SK-N-SH (cell line): ENCODE measurements around the gene APEH. TPM values are rescaled to one million over a fixed set of nuclear protein-coding genes. Genes with fewer than 3 reads are reported as not detected.
A peak's percentile ranks its signal among the peaks of the same experiment; 100 is the strongest.

ENCODE experiments used
- CTCF ChIA-PET: fragments of 300-600, 350-600 bp; formaldehyde crosslinking; extraction: SDS; loops from one replicate; lab custom pipeline; 2021; lab: Yijun Ruan, JAX
- POLR2A ChIA-PET: fragments of 350-600 bp; sonication (Branson Sonifier 250); formaldehyde crosslinking; extraction: SDS; loops from one replicate; lab custom pipeline; 2020; ENCODE audit warnings: antibody characterized with exemption, inconsistent platforms; lab: Yijun Ruan, JAX
- DNase-seq: peaks from one replicate; pipeline ENCODE4 v3.0.0; 2012
- H2AFZ ChIP-seq: fragments of 200-600 bp; sonication (generic); 2 replicates; pipeline ENCODE4 v1.8.1; 2016; ENCODE audit warnings: antibody characterized with exemption, mild to moderate bottlenecking, low read depth
- H3F3A ChIP-seq: fragments of 200-600 bp; sonication (generic); replicated peaks from 2 replicates; pipeline ENCODE3; 2016; ENCODE audit warnings: antibody characterized with exemption, mild to moderate bottlenecking; ENCODE audit not compliant: insufficient read depth
- H3K27ac ChIP-seq, 2 experiments: fragments of 200-500 bp in 1 of 2; fragments of 200-600 bp in 1 of 2; sonication (Bioruptor generic) in 1 of 2; sonication (generic), shearing (Covaris generic) in 1 of 2; 2 replicates each; pipeline versions ENCODE4 v1.5.1 to v1.6.1; 2014 to 2016; ENCODE audit warnings: low read depth in 2 of 2, inconsistent platforms in 1 of 2, low read length in 1 of 2, mild to moderate bottlenecking in 1 of 2, mixed read lengths in 1 of 2
- H3K27me3 ChIP-seq: fragments of 200-600 bp; sonication (generic), shearing (Covaris generic); 2 replicates; pipeline ENCODE4 v1.6.1; 2016; ENCODE audit warnings: mixed run types; ENCODE audit not compliant: insufficient read depth
- H3K36me3 ChIP-seq, 2 experiments: fragments of 200-500 bp in 1 of 2; fragments of 200-600 bp in 1 of 2; sonication (Bioruptor generic) in 1 of 2; sonication (generic) in 1 of 2; replicated peaks in 1 of 2; 2 replicates each; pipeline versions ENCODE3 to v1.5.1; 2014 to 2016; ENCODE audit warnings: low read length in 1 of 2, mild to moderate bottlenecking in 1 of 2; ENCODE audit not compliant: insufficient read depth in 2 of 2, control insufficient read depth in 1 of 2
- H3K4me1 ChIP-seq, 2 experiments: fragments of 200-500 bp in 1 of 2; fragments of 200-600 bp in 1 of 2; sonication (Bioruptor generic) in 1 of 2; sonication (generic), shearing (Covaris generic) in 1 of 2; 2 replicates each; pipeline versions ENCODE4 v1.5.1 to v1.6.1; 2014 to 2016; ENCODE audit warnings: low read depth in 1 of 2, low read length in 1 of 2, mixed run types in 1 of 2; ENCODE audit not compliant: insufficient read depth in 2 of 2, control insufficient read depth in 1 of 2
- H3K4me2 ChIP-seq: fragments of 200-600 bp; sonication (generic), shearing (Covaris generic); 2 replicates; pipeline ENCODE4 v1.6.1; 2017; ENCODE audit warnings: mixed run types
- H3K4me3 ChIP-seq, 2 experiments: fragments of 200-500 bp in 1 of 2; fragments of 200-600 bp in 1 of 2; sonication (Bioruptor generic) in 1 of 2; sonication (generic), shearing (Covaris generic) in 1 of 2; 2 replicates each; pipeline versions ENCODE4 v1.5.1 to v1.8.1; 2014 to 2016; ENCODE audit warnings: low read depth in 2 of 2, inconsistent platforms in 1 of 2, low read length in 1 of 2, mild to moderate bottlenecking in 1 of 2, mixed read lengths in 1 of 2, moderate library complexity in 1 of 2
- H3K79me2 ChIP-seq: fragments of 200-600 bp; sonication (generic); 2 replicates; pipeline ENCODE4 v1.8.1; 2017; ENCODE audit warnings: mild to moderate bottlenecking; ENCODE audit not compliant: insufficient read depth
- H3K9ac ChIP-seq: fragments of 200-600 bp; sonication (generic); 2 replicates; pipeline ENCODE4 v1.6.1; 2017; ENCODE audit warnings: mixed run types
- H3K9me2 ChIP-seq: fragments of 200-600 bp; sonication (generic); 2 replicates; pipeline ENCODE4 v1.6.1; 2017; ENCODE audit warnings: mixed run types
- H3K9me3 ChIP-seq: fragments of 200-600 bp; sonication (generic); 2 replicates; pipeline ENCODE4 v1.6.1; 2017; ENCODE audit warnings: mixed run types, mild to moderate bottlenecking, moderate library complexity
- H4K20me1 ChIP-seq: fragments of 200-600 bp; sonication (generic); 2 replicates; pipeline ENCODE4 v1.6.1; 2017; ENCODE audit warnings: mild to moderate bottlenecking, mixed run types; ENCODE audit not compliant: insufficient read depth
- ELF1 ChIP-seq: IDR thresholded peaks from 2 replicates; pipeline ENCODE4 v1.4.0; 2012
- EP300 ChIP-seq, 2 experiments: IDR thresholded peaks; 2 replicates each; pipeline versions ENCODE4 v1.4.0 to v1.6.1; 2012; ENCODE audit warnings: borderline replicate concordance in 1 of 2, low read depth in 1 of 2, low read length in 1 of 2
- FOXJ3 ChIP-seq: sonication (generic); formaldehyde crosslinking; IDR thresholded peaks from 2 replicates; pipeline ENCODE4 v1.5.1; 2020; ENCODE audit warnings: mild to moderate bottlenecking, missing genetic modification reagents
- FOXM1 ChIP-seq: IDR thresholded peaks from 2 replicates; pipeline ENCODE4 v1.4.0; 2012; ENCODE audit warnings: low read depth, mild to moderate bottlenecking
- JUND ChIP-seq: IDR thresholded peaks from 2 replicates; pipeline ENCODE4 v1.4.0; 2012
- MXI1 ChIP-seq: IDR thresholded peaks from 2 replicates; pipeline ENCODE4 v1.6.1; 2012; ENCODE audit warnings: mild to moderate bottlenecking, low read depth, low read length, improper control_type of control experiment
- POLR2AphosphoS5 ChIP-seq: IDR thresholded peaks from 2 replicates; pipeline ENCODE4 v1.6.1; 2012; ENCODE audit warnings: low read depth, low read length
- RAD21 ChIP-seq: IDR thresholded peaks from 2 replicates; pipeline ENCODE4 v1.6.1; 2012; ENCODE audit warnings: mild to moderate bottlenecking, low read length
- RFX5 ChIP-seq: IDR thresholded peaks from 2 replicates; pipeline ENCODE4 v1.6.1; 2012; ENCODE audit warnings: mild to moderate bottlenecking, improper control_type of control experiment, low read length
- RXRA ChIP-seq: IDR thresholded peaks from 2 replicates; pipeline ENCODE4 v1.4.0; 2012; ENCODE audit warnings: low read depth, mild to moderate bottlenecking, borderline replicate concordance
- SIN3A ChIP-seq: IDR thresholded peaks from 2 replicates; pipeline ENCODE4 v1.6.1; 2012; ENCODE audit warnings: low read depth, mild to moderate bottlenecking, low read length, moderate library complexity, borderline replicate concordance
- SMC3 ChIP-seq: IDR thresholded peaks from 2 replicates; pipeline ENCODE4 v1.6.1; 2012; ENCODE audit warnings: low read depth, low read length, improper control_type of control experiment
- TAF1 ChIP-seq: IDR thresholded peaks from 2 replicates; pipeline ENCODE4 v1.6.1; 2012; ENCODE audit warnings: low read depth, mild to moderate bottlenecking, low read length, moderate library complexity, borderline replicate concordance
- TCF12 ChIP-seq: IDR thresholded peaks from 2 replicates; pipeline ENCODE4 v1.4.0; 2012
- TEAD4 ChIP-seq: IDR thresholded peaks from 2 replicates; pipeline ENCODE4 v1.4.0; 2012; ENCODE audit warnings: mild to moderate bottlenecking, borderline replicate concordance; ENCODE audit not compliant: insufficient read depth
- YY1 ChIP-seq: IDR thresholded peaks from 2 replicates; pipeline ENCODE4 v1.4.0; 2012; ENCODE audit warnings: low read depth, mild to moderate bottlenecking
- WGBS: methylation state at CpG from one replicate; pipeline ENCODE4 v1.1.6; 2017; ENCODE audit warnings: low lambda C conversion rate; 5-methylcytosine and 5-hydroxymethylcytosine counted together
- polyA plus RNA-seq, 3 experiments: library from polyadenylated mRNA; depleted of rRNA; stranded (reverse); fragments of >200 nt; gene quantifications; 2 replicates each; pipeline ENCODE4 v1.2.3, GENCODE V29; 2012
- TF ChIP-seq, protein P1 (sequence below): fragments of 200-600 bp; sonication (generic); IDR thresholded peaks from 2 replicates; pipeline ENCODE4 v1.6.1; 2017; ENCODE audit warnings: antibody characterized with exemption, mild to moderate bottlenecking, moderate library complexity
- TF ChIP-seq, protein P2 (sequence below): IDR thresholded peaks from 2 replicates; pipeline ENCODE4 v1.4.0; 2012; ENCODE audit warnings: low read depth, borderline replicate concordance
- TF ChIP-seq, protein P3 (sequence below): fragments of 150-350 bp; IDR thresholded peaks from 2 replicates; pipeline ENCODE4 v1.6.1; 2017; ENCODE audit warnings: antibody characterized with exemption, low read length, low read depth, borderline replicate concordance
- TF ChIP-seq, protein P4 (sequence below): IDR thresholded peaks from 2 replicates; pipeline ENCODE4 v1.6.1; 2012; ENCODE audit warnings: mild to moderate bottlenecking, low read depth, low read length, moderate library complexity

The APEH gene
- polyA plus RNA-seq, 1 of the 3 experiments (the other 2 are of a cell fraction), result 112 TPM

DNA sequence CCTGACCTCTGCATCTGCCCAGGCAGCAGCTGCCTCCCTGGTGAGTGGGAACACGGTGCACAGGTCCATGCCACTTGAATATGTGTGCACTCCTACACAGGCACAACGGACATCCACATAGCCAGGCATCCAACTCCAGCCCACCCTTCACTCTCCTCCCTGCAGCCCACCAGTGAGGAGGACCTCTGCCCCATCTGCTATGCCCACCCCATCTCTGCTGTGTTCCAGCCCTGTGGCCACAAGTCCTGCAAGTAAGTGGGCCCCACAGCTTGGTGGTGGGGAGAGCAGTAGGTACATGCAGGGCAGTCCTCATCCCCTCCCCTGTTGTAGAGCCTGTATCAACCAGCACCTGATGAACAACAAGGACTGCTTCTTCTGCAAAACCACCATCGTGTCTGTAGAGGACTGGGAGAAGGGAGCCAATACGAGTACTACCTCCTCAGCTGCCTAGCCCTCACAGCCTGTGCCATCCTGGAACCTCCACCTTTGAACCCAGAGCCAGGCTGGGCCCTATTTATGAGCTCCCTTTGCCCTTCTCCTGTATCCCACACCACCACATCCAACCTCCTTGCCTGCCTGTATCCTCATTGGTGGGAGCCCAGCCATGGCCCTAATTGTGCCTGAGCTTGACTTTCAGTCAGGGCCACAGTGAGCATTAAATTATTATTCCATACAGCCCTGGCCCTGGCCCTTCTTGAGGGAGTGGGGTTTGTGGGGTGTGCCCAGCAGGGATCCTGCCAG, 46.9 kb downstream of the APEH start:
- POLR2A ChIA-PET, result interaction anchor here (0.6 kb wide), 1 partner anchor 82 kb away, joined by 3 read pairs; the partner anchor contains the start of gene INKA1
- WGBS, result 100% methylated on average over 1 of the region's 4 CpGs

More for the DNA sequence above, 46.9 kb downstream of the APEH start:
- CTCF ChIA-PET, result interaction anchor here (1.3 to 7.9 kb wide), 5 partner anchors 9 to 181 kb away, joined by 4 to 76 read pairs (median 16); no protein-coding TSS in a partner anchor
- Histone ChIP-seq H3K9me2 (no peaks in the 10 kb centered on the region), H2AFZ (no peak overlapping the region), H3K4me2 (no peak overlapping the region), H3F3A (peaks cover 14% of the 10 kb centered on the region), H3K36me3 (peaks cover 0 to 41% of the 10 kb centered on the region in 2 experiments), H3K27ac (no peak overlapping the region; a peak in 1 of 4 replicates), H4K20me1 (no peaks in the 10 kb centered on the region), H3K9ac (no peak overlapping the region), H3K9me3 (no peaks in the 10 kb centered on the region), H3K79me2 (peaks cover 15% of the 10 kb centered on the region), H3K4me3 (no peak overlapping the region), H3K4me1 (peaks cover 8 to 32% of the 10 kb centered on the region in 2 experiments; a peak in 2 of 4 replicates), H3K27me3 (no peaks in the 10 kb centered on the region)
- TF ChIP-seq JUND (no peak), EP300 (IDR thresholded peaks at IDR 0.05; ENCODE audit: borderline replicate concordance in 1 of 2, low read depth in 1 of 2, low read length in 1 of 2) (no peak), SMC3 (no peak), RAD21 (no peak), SIN3A (no peak), ELF1 (no peak), FOXJ3 (CRISPR knock-in tag) (no peak), RXRA (no peak), POLR2AphosphoS5 (no peak), RFX5 (no peak), TAF1 (no peak), FOXM1 (no peak), MXI1 (no peak), TCF12 (no peak), YY1 (no peak), TEAD4 (no peak)
- TF ChIP-seq, protein P1, sequence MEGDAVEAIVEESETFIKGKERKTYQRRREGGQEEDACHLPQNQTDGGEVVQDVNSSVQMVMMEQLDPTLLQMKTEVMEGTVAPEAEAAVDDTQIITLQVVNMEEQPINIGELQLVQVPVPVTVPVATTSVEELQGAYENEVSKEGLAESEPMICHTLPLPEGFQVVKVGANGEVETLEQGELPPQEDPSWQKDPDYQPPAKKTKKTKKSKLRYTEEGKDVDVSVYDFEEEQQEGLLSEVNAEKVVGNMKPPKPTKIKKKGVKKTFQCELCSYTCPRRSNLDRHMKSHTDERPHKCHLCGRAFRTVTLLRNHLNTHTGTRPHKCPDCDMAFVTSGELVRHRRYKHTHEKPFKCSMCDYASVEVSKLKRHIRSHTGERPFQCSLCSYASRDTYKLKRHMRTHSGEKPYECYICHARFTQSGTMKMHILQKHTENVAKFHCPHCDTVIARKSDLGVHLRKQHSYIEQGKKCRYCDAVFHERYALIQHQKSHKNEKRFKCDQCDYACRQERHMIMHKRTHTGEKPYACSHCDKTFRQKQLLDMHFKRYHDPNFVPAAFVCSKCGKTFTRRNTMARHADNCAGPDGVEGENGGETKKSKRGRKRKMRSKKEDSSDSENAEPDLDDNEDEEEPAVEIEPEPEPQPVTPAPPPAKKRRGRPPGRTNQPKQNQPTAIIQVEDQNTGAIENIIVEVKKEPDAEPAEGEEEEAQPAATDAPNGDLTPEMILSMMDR, result no peak
- TF ChIP-seq, protein P2, sequence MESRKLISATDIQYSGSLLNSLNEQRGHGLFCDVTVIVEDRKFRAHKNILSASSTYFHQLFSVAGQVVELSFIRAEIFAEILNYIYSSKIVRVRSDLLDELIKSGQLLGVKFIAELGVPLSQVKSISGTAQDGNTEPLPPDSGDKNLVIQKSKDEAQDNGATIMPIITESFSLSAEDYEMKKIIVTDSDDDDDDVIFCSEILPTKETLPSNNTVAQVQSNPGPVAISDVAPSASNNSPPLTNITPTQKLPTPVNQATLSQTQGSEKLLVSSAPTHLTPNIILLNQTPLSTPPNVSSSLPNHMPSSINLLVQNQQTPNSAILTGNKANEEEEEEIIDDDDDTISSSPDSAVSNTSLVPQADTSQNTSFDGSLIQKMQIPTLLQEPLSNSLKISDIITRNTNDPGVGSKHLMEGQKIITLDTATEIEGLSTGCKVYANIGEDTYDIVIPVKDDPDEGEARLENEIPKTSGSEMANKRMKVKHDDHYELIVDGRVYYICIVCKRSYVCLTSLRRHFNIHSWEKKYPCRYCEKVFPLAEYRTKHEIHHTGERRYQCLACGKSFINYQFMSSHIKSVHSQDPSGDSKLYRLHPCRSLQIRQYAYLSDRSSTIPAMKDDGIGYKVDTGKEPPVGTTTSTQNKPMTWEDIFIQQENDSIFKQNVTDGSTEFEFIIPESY, result no peak
- TF ChIP-seq, protein P3, sequence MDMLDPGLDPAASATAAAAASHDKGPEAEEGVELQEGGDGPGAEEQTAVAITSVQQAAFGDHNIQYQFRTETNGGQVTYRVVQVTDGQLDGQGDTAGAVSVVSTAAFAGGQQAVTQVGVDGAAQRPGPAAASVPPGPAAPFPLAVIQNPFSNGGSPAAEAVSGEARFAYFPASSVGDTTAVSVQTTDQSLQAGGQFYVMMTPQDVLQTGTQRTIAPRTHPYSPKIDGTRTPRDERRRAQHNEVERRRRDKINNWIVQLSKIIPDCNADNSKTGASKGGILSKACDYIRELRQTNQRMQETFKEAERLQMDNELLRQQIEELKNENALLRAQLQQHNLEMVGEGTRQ, result no peak
- TF ChIP-seq, protein P4, sequence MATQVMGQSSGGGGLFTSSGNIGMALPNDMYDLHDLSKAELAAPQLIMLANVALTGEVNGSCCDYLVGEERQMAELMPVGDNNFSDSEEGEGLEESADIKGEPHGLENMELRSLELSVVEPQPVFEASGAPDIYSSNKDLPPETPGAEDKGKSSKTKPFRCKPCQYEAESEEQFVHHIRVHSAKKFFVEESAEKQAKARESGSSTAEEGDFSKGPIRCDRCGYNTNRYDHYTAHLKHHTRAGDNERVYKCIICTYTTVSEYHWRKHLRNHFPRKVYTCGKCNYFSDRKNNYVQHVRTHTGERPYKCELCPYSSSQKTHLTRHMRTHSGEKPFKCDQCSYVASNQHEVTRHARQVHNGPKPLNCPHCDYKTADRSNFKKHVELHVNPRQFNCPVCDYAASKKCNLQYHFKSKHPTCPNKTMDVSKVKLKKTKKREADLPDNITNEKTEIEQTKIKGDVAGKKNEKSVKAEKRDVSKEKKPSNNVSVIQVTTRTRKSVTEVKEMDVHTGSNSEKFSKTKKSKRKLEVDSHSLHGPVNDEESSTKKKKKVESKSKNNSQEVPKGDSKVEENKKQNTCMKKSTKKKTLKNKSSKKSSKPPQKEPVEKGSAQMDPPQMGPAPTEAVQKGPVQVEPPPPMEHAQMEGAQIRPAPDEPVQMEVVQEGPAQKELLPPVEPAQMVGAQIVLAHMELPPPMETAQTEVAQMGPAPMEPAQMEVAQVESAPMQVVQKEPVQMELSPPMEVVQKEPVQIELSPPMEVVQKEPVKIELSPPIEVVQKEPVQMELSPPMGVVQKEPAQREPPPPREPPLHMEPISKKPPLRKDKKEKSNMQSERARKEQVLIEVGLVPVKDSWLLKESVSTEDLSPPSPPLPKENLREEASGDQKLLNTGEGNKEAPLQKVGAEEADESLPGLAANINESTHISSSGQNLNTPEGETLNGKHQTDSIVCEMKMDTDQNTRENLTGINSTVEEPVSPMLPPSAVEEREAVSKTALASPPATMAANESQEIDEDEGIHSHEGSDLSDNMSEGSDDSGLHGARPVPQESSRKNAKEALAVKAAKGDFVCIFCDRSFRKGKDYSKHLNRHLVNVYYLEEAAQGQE, result no peak
- DNase-seq, result peak; percentile 9
